Epithelial cell of proximal tubule (primary cell): ENCODE results near the gene RIN3. TPM values are rescaled to one million over a fixed set of nuclear protein-coding genes. Genes with fewer than 3 reads are reported as not detected.

Experiments
- DNase-seq: peaks from one replicate; pipeline ENCODE4 v3.0.0-alpha.2; 2011; ENCODE audit warnings: low read depth
- H3K4me3 ChIP-seq: 2 replicates; pipeline ENCODE4 v1.5.1; 2011; ENCODE audit warnings: low read depth, mild to moderate bottlenecking, low read length
- CTCF ChIP-seq: conservative IDR thresholded peaks from 2 replicates; pipeline ENCODE4 v1.5.1; 2012; ENCODE audit warnings: low read depth, mild to moderate bottlenecking, low read length
- total RNA-seq: library from RNA; depleted of rRNA; stranded (reverse); fragments of >200 nt; gene quantifications from 2 replicates; pipeline ENCODE4 v1.2.3, GENCODE V29; 2015

RIN3 gene
- total RNA-seq, 1 donor from 2014 or later = 7.4 TPM

DNA sequence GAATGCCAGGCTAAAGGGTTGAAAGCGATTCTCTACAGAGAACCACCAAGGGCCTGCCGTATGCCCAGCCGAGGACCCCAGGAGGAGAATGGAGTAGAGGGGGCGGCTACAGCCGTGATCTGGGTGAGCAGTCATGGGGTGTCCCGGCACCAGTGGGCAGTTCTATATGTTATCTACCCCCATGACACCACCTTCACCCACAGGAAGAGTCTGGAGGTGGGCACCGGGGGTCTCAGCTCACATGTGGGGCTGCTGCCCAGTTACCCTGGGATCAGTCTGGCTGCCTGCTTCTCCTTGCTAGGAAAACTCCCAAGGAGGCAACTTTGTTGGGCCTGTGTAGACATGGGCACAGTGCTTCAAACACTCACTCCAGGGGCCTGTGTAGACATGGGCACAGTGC lies 135.5 kb downstream of the RIN3 start:
- H3K4me3 ChIP-seq = no peak overlapping the region
- DNase-seq = no peak
- no peak for TF ChIP-seq CTCF

DNA sequence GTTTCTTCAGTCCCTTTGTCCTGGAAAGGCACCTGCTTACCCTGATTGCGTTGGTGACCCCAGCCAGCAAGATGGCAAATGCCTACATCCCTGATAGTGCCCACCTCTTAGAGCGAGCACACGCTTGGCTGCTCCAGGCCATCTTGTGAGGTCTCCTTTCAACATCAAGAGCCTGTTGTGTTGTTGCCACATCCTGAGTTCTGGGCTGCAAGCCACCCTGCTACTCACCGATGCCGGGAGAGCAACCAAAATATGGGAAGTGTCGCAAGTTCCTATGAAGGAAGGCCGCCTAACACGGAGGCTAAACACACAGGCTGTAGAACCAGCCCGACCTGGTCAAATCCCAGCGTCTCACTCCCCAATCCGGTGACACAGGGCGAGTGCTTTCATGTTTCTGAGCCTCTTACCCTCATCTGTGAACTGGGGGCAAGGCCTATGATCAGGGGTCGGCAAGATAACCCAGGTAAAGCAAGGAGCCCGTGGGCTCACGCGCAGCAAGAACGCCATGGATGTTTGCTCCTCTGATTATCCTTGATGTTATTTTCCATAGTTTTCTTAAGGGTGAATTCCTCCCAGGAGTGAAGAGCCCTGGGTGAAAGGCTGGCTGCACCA lies 136.5 kb downstream of the RIN3 start:
- H3K4me3 ChIP-seq = no peak overlapping the region
- no peak for TF ChIP-seq CTCF
- no peak for DNase-seq

DNA sequence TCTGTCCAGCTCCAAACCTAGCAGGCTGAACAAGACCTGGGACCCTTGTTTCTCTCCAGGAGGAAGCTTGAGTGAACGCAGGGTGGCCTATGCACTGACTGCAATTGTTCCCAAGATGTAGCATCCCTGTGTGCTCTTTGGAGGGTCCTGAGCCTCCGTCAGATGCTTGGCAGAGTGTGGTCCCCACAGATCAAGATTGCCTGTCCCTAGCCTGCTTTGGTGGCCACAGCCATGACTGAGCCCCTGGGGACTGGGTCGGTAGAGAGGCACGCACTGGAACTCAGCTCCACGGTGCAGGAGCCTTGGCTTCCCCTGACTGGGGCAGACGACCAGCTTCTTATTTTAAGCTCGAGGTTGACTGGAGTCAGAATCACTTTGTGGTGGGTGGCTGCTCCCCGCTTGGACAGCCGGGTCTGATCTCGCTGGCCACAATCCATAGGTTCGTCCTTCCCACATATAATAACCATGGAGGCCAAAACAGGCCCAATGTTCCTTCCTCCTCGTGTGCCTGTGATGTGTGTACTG lies 137.1 kb downstream of the RIN3 start:
- no peak for DNase-seq
- no peak overlapping the region for H3K4me3 ChIP-seq
- no peak for TF ChIP-seq CTCF

DNA sequence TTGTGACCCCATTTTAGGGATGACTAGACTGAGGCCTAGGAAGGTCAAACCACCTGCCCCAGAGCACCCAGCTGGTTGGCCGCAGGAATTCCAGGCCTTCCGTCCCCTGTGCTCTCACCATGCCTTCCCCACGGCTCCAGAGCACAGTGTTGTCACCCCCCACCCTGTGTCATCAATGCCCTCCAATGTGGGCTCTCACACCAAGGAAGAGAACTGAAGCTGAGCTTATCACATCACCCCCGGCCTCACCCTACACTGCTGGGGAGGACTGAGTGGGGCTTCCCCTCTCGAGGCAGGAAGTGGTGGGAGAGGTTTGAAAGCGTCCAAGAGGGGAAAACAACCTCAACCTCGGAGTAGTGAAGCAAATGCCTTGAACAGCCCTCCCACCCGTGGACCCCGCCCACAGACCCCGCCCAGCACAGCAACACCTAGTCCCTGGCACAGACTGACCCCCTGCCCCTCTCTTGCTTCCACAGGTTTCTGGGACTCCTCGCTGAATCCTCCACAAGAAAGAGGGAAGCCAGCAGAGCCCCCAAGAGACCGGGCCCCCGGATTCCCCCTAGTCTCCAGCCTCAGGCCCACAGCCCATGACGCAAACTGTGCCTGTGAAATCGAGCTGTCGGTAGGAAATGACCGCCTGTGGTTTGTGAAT lies 137.7 kb downstream of the RIN3 start:
- DNase-seq = no peak
- TF ChIP-seq CTCF = no peak
- no peak overlapping the region for H3K4me3 ChIP-seq

GRCh38 chr14:92651758-92652406 lies 138.3 kb downstream of the RIN3 start:
- no peak for DNase-seq
- no peak for TF ChIP-seq CTCF
- no peak overlapping the region for H3K4me3 ChIP-seq

GRCh38 chr14:92652413-92653151 lies 139.0 kb downstream of the RIN3 start:
- no peak for DNase-seq
- TF ChIP-seq CTCF = no peak
- no peak overlapping the region for H3K4me3 ChIP-seq
